ENCODE results near the gene SPINT4. TPM values are rescaled to one million over a fixed set of nuclear protein-coding genes. Genes with fewer than 3 reads are reported as not detected.

SPINT4 gene
- total RNA-seq, 1 experiment from 2014 or later = not detected

DNA sequence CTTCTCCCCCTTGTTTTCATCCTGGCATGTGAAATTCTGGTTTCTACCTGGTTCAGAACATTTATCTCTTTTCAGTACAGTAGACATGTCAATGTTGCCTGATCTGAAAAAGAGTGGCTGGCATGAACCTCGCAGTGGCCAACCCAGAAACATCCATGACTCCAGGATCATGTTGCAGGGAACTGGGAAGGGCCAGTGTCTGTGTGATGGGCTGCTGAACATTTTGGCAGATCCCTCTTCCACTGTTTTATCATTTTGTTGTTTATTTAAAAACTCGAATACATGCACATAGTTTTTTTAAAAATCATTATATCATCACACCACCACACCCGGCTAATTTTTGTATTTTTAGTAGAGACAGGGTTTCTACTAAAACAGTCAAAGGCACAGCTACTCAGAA, 50.5 kb downstream of the SPINT4 start:
- BruUV-seq (replicated peaks) = no TSS peak
- in situ Hi-C loops (cut with HindIII; ENCODE audit: low pct_unique_long_range_greater_than_20kb, low sequenced_read_pairs) = no loop called here

DNA sequence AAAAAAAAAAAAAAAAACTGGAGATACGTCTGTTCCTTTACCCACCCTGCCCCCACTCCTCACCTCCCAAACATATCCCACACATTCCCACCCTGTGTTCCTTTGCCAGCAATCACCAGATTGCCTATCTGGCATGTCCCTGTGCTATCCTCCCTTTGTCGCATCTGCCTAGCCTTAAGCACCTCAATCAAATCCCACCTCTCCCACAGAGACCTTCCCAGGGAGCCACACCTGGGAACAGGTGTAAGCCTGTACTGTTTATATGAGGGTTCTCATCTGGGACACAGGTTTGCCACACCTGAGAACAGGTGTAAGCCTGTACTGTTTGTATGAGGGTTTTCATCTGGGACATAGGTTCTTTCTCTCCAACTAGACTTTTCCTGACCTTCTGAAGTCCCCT, 52.8 kb downstream of the SPINT4 start:
- no peak for ATAC-seq
- TF ChIP-seq, protein P1, sequence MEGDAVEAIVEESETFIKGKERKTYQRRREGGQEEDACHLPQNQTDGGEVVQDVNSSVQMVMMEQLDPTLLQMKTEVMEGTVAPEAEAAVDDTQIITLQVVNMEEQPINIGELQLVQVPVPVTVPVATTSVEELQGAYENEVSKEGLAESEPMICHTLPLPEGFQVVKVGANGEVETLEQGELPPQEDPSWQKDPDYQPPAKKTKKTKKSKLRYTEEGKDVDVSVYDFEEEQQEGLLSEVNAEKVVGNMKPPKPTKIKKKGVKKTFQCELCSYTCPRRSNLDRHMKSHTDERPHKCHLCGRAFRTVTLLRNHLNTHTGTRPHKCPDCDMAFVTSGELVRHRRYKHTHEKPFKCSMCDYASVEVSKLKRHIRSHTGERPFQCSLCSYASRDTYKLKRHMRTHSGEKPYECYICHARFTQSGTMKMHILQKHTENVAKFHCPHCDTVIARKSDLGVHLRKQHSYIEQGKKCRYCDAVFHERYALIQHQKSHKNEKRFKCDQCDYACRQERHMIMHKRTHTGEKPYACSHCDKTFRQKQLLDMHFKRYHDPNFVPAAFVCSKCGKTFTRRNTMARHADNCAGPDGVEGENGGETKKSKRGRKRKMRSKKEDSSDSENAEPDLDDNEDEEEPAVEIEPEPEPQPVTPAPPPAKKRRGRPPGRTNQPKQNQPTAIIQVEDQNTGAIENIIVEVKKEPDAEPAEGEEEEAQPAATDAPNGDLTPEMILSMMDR (IDR thresholded peaks at IDR 0.05) = no peak
- TF ChIP-seq POLR2AphosphoS5 (IDR thresholded peaks at IDR 0.05; ENCODE audit: low read depth, low read length) = no peak
- no peak for TF ChIP-seq TCF7L2 (IDR thresholded peaks at IDR 0.05; ENCODE audit: low read depth, low read length)
- TF ChIP-seq SIN3A (IDR thresholded peaks at IDR 0.05; ENCODE audit: borderline replicate concordance, insufficient read depth, low read depth, low read length) = no peak
- Histone ChIP-seq H3K4me3 (ENCODE audit: low read depth in 2 of 2, low read length in 2 of 2) (no peak overlapping the region), H3K4me1 (ENCODE audit: control insufficient read depth, insufficient read depth, low read length) (peaks cover 20% of the 10 kb centered on the region), H3K9me3 (ENCODE audit: control insufficient read depth, insufficient read depth, low read depth, low read length) (no peaks in the 10 kb centered on the region), H3K27me3 (ENCODE audit: control insufficient read depth, insufficient read depth, low read length) (no peaks in the 10 kb centered on the region), H3K27ac (ENCODE audit: low read length) (no peak overlapping the region), H3K36me3 (ENCODE audit: control insufficient read depth, insufficient read depth, low read length) (no peaks in the 10 kb centered on the region)
- intact Hi-C loops (cut with micrococcal nuclease; ENCODE audit: unreplicated experiment) = loop anchor here (10.0 kb wide), 2 partner anchors 320 to 450 kb away; no protein-coding TSS in a partner anchor
- in situ Hi-C loops (cut with HindIII; ENCODE audit: low pct_unique_long_range_greater_than_20kb, low sequenced_read_pairs) = no loop called here
- no TSS peak for BruUV-seq (replicated peaks)
- no peak for DNase-seq (ENCODE audit: low read depth, low spot score)
- ChIA-PET CTCF (no interaction called here), POLR2A (no interaction called here)

More for the DNA sequence above, 50.5 kb downstream of the SPINT4 start:
- TF ChIP-seq POLR2AphosphoS5 (IDR thresholded peaks at IDR 0.05; ENCODE audit: low read depth, low read length) (no peak), SIN3A (IDR thresholded peaks at IDR 0.05; ENCODE audit: borderline replicate concordance, insufficient read depth, low read depth, low read length) (no peak), TCF7L2 (IDR thresholded peaks at IDR 0.05; ENCODE audit: low read depth, low read length) (no peak)
- TF ChIP-seq, protein P2, sequence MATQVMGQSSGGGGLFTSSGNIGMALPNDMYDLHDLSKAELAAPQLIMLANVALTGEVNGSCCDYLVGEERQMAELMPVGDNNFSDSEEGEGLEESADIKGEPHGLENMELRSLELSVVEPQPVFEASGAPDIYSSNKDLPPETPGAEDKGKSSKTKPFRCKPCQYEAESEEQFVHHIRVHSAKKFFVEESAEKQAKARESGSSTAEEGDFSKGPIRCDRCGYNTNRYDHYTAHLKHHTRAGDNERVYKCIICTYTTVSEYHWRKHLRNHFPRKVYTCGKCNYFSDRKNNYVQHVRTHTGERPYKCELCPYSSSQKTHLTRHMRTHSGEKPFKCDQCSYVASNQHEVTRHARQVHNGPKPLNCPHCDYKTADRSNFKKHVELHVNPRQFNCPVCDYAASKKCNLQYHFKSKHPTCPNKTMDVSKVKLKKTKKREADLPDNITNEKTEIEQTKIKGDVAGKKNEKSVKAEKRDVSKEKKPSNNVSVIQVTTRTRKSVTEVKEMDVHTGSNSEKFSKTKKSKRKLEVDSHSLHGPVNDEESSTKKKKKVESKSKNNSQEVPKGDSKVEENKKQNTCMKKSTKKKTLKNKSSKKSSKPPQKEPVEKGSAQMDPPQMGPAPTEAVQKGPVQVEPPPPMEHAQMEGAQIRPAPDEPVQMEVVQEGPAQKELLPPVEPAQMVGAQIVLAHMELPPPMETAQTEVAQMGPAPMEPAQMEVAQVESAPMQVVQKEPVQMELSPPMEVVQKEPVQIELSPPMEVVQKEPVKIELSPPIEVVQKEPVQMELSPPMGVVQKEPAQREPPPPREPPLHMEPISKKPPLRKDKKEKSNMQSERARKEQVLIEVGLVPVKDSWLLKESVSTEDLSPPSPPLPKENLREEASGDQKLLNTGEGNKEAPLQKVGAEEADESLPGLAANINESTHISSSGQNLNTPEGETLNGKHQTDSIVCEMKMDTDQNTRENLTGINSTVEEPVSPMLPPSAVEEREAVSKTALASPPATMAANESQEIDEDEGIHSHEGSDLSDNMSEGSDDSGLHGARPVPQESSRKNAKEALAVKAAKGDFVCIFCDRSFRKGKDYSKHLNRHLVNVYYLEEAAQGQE (IDR thresholded peaks at IDR 0.05; ENCODE audit: insufficient read depth in 1 of 2, low read depth in 2 of 2, low read length in 1 of 2) = no peak
- TF ChIP-seq, protein P1 (IDR thresholded peaks at IDR 0.05) = no peak
- Histone ChIP-seq H3K4me3 (ENCODE audit: low read depth in 2 of 2, low read length in 2 of 2) (no peak overlapping the region), H3K27me3 (ENCODE audit: control insufficient read depth, insufficient read depth, low read length) (no peaks in the 10 kb centered on the region), H3K4me1 (ENCODE audit: control insufficient read depth, insufficient read depth, low read length) (no peaks in the 10 kb centered on the region), H3K27ac (ENCODE audit: low read length) (no peak overlapping the region), H3K9me3 (ENCODE audit: control insufficient read depth, insufficient read depth, low read depth, low read length) (no peaks in the 10 kb centered on the region), H3K36me3 (ENCODE audit: control insufficient read depth, insufficient read depth, low read length) (no peaks in the 10 kb centered on the region)
- DNase-seq (ENCODE audit: low read depth, low spot score) (no peak), ATAC-seq (no peak)
- ChIA-PET POLR2A (interaction anchor here (0.6 kb wide), 1 partner anchor 163 kb away, joined by 7 read pairs; no protein-coding TSS in a partner anchor), CTCF (interaction anchor here (0.7 kb wide), 1 partner anchor 302 kb away, joined by 8 read pairs; no protein-coding TSS in a partner anchor)
- intact Hi-C loops (cut with micrococcal nuclease; ENCODE audit: unreplicated experiment) = loop anchor here (10.0 kb wide), 2 partner anchors 318 to 448 kb away; no protein-coding TSS in a partner anchor

All from Panc1 (cell line).